Stimulated activated CD4-positive, alpha-beta T cell treated with anti-CD3 and anti-CD28 coated beads, Interleukin-2, amount 100 ng/mL, for 24 hours (primary cell): ENCODE results near the gene TRIM52.
"Not testable (repeated sequence)": the region's sequence is repeated elsewhere in the genome, so short reads cannot be mapped to it uniquely, and the experiment has no call there.

Experiments used
- DNase-seq, 2 donors: peaks; one replicate each; pipeline ENCODE4 v3.0.0-alpha.2; 2020

Gene TRIM52

GRCh38 chr5:181260720-181261319 lies at the start of gene TRIM52:
TSS of gene TRIM52 (minus strand) at chr5:181261143. CDS start at chr5:181260813, 330 bp downstream.
- peak; percentile 89 to 92 for DNase-seq

- DNase-seq = not testable (repeated sequence)
These were observed 26.4 kb upstream of the TRIM52 start for GRCh38 chr5:181287331-181287730.

- DNase-seq = not testable (repeated sequence)
These were observed 25.2 kb upstream of the TRIM52 start for GRCh38 chr5:181285962-181286705.

- DNase-seq = not testable (repeated sequence)
These were observed 23.2 kb upstream of the TRIM52 start for GRCh38 chr5:181283841-181284755.

GRCh38 chr5:181283347-181283746 lies 22.4 kb upstream of the TRIM52 start:
- DNase-seq = no peak

GRCh38 chr5:181282874-181283273 lies 21.9 kb upstream of the TRIM52 start:
- no peak for DNase-seq

GRCh38 chr5:181282415-181282814 lies 21.5 kb upstream of the TRIM52 start:
- DNase-seq = not testable (repeated sequence)

- no peak for DNase-seq
These were observed 21.0 kb upstream of the TRIM52 start for GRCh38 chr5:181281984-181282316.

- no peak for DNase-seq
These were observed 20.4 kb upstream of the TRIM52 start for GRCh38 chr5:181281077-181281983.

GRCh38 chr5:181280251-181280762 lies 19.4 kb upstream of the TRIM52 start:
- DNase-seq = no peak

GRCh38 chr5:181273433-181273744 lies 12.4 kb upstream of the TRIM52 start:
- DNase-seq = peak in 1 of 2 donors; percentile 17

- no peak for DNase-seq
These were observed 10.1 kb upstream of the TRIM52 start for GRCh38 chr5:181271081-181271480.

GRCh38 chr5:181267907-181268306 lies 7.0 kb upstream of the TRIM52 start:
- not testable (repeated sequence) for DNase-seq

GRCh38 chr5:181267291-181267904 lies 6.5 kb upstream of the TRIM52 start:
- not testable (repeated sequence) for DNase-seq

- no peak for DNase-seq
These were observed 4.2 kb upstream of the TRIM52 start for GRCh38 chr5:181265092-181265671.

- DNase-seq = no peak
These were observed 2.7 kb upstream of the TRIM52 start for GRCh38 chr5:181263633-181264032.

GRCh38 chr5:181261320-181262049 lies 542 bp upstream of the TRIM52 start:
- peak; percentile 75 to 76 for DNase-seq

GRCh38 chr5:181259974-181260719 lies 796 bp downstream of the TRIM52 start:
- DNase-seq = no peak

- no peak for DNase-seq
These were observed 1.7 kb downstream of the TRIM52 start for GRCh38 chr5:181259283-181259682.

GRCh38 chr5:181258576-181258975 lies 2.4 kb downstream of the TRIM52 start:
- no peak for DNase-seq
